Left hindlimb (tissue), 1 donor: ENCODE measurements around the gene GPATCH1.

Experiments used
- DNase-seq: peaks from one replicate; pipeline ENCODE4 v3.0.0-alpha.2; 2018

The GPATCH1 gene

DNA sequence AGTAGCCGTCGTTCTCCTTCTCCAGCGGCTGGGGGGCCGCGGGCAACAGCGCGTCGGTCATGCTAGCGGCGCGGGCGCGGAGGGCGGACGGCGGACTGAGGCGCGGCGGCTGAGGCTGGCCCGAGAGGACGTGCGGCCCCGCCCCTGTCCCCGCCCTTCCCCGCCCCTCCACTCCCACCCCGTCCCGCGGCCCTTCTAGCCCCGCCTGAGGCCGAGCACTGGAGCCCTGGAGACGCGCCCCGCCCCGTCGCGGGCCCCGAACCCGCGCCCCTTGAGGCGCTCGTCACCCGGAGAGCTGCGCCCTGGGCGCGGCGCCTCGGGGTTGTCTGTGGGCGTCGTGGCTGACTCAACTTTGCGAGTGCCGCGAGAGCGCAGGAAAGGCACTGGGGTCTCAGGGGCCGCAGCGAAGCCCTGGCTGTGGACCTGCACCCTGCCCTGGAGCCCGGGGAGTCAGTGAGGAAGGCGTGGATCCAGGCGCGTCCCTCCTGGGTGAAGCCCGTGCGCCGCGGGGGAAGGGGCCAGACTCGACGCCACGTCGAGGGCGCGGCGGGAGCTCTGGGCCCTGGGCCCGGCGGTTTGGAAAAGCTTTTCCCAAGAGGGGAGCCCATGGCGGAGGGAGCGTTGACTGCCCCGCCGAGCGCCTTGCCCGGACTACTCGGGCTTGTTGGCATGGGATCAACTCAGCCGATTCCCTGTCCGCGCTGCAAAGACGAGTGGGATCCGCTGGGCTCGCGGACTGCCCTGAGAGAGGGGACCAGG is 16.0 kb upstream of the GPATCH1 start, which contains the start of gene RHPN2:
Gene RHPN2 (minus strand): TSS at position 97 of the 759 bp plus-strand sequence. CDS start 36 bp downstream, at position 61.
- DNase-seq, result peak; percentile 74

DNA sequence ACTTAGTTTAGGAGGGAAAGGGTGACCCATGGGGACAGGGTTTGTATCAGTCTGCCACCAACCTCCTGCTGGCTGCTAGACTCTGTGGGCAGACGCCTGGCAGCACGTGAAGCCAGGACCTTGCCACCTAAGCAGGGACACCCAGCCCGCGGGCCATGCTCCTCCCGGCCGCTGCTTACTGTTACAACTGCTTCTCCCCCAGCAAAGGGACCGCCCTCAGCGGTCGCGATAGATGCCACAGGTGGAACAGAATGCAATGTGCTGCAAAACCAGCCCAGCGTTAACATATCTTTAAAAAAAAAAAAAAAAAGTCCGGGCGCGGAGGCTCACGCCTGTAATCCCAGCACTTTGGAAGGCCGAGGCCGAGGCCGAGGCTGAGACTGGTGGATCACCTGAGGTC is 14.4 kb upstream of the GPATCH1 start:
- DNase-seq, result no peak

DNA sequence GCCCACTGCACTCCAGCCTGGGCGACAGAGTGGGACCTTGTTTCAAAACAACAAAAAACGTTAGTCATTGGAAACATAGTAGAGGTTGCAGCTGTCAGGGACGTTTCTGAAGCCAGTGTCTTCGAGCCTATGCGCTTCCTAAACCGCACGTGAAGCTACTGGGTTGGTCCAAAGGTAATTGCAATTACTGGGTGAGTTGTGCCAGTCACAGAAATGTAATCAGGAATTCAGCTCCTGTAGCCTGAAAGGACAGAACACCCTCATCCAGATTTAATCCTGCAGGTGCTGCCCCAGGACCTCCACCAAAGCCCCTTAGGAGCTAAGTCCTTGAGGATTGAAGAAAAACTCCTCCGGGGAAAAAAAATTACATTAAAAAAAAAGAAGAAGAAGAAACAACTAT is 13.9 kb upstream of the GPATCH1 start:
- no peak for DNase-seq

DNA sequence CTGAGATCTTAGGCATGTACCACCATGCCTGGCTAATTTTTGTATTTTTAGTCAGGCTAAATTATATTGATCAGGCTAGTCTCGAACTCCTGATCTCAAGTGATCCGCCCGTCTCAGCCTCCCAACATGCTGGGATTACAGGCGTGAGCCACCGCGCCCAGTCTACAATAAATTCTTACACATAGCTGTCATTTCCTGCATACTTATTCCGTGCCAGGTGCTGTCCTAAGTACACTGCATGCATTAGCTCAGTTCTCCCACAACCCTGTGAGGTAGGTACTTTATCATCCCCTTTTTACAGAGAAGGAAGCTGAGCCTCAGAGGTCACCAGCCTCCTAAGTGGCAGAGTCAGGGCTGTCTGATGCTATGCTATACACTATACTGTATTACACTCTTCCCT is 9.1 kb upstream of the GPATCH1 start:
- DNase-seq, result no peak

DNA sequence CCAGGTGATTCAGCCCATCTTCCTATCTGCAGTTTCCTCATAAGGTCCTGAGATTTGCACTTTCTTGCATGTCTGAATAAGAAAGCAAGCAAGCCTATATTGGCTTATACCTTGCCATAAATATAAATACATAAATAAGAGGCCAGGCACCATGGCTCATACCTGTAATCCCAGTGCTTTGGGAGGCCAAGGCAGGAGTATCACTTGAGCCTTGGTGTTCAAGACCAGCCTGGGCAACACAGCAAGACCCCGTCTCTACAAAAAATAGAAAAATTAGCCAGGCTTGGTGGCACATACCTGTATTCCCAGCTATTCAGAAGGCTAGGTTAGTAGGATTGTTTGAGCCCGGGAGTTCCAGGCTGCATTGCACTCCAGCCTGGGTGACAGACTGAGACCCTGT is 5.5 kb upstream of the GPATCH1 start:
- no peak for DNase-seq

DNA sequence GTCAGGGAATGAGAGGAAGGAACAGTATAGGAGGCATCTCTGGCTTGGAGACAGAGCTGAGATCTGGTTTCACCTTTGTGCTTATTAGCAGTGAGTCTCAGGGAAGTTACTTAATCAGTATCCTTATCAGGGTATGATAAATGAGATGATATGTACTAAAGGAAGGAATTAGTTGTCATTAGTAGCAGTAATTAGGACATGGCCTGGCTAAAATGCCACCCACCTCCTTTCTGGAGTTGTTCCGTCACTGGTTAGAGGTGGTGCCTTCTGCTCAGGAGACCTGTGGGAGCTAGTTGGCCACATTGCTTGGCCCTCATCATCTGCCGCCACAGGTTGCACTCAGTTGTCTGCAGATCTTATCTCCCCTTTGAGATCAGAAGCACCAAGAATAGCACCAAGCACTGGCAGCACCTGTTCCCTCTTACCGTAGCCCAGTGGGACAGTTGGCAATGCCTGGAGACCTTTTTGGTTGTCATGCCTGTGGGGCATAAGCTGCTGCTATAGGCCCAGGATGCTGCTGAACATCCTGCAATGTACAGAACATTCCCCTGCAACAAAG is 4.7 kb downstream of the GPATCH1 start:
- no peak for DNase-seq

DNA sequence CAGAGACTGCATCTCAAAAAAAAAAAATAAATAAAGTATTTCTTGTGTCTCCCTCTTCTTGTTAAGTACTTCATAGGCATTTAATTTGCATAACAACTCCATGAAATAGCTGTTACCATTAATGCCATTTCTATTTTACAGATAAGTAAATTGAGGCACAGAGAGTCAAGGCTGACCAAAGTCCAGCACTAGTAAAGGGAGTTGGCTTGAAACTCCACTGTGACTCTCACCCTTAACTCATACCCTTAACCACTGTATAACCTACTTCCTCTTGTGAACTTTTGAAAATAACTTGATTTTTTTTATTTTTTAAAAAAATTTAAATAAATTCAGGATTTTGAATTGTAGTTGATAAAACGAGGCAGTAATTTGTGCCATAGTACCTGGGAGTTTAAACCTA is 6.0 kb downstream of the GPATCH1 start:
- DNase-seq, result no peak

DNA sequence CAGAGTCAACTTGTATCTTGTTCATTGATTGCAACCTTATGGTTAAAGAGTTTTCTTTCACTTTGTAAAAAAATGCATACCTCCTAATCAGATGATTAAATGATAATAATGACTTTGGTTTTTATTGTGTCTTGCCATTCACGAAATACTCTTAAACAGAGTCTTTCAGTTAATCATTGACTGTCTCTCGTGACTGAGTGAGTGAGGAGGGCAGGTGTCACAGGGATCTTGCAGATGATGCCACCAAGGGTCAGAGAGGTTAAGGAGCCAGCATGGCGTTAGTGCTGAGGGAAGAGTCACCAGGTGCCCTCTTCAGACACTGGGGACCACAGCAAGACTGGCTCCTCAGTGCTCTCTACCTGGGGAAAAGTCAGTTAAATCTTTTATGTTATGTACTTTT is 8.0 kb downstream of the GPATCH1 start:
- DNase-seq, result no peak

DNA sequence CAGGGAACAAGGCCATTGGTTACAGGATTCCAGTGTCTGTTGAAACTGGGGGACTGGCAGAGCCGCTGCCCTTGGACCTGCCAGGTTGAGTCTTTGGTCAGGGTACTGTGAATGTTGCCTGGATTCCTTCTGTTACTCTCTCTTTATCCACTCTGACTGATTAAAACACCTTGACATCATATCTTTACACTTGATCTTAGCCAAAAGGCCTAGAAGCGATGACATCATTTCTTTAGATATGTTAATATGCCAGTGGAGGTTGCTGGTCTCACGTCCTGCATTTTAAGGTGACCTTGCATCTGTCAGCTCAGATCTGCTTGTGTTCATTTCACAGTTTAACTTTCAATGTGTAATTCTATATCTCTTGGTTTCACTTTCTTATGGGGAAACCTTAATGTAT is 9.2 kb downstream of the GPATCH1 start:
- no peak for DNase-seq

DNA sequence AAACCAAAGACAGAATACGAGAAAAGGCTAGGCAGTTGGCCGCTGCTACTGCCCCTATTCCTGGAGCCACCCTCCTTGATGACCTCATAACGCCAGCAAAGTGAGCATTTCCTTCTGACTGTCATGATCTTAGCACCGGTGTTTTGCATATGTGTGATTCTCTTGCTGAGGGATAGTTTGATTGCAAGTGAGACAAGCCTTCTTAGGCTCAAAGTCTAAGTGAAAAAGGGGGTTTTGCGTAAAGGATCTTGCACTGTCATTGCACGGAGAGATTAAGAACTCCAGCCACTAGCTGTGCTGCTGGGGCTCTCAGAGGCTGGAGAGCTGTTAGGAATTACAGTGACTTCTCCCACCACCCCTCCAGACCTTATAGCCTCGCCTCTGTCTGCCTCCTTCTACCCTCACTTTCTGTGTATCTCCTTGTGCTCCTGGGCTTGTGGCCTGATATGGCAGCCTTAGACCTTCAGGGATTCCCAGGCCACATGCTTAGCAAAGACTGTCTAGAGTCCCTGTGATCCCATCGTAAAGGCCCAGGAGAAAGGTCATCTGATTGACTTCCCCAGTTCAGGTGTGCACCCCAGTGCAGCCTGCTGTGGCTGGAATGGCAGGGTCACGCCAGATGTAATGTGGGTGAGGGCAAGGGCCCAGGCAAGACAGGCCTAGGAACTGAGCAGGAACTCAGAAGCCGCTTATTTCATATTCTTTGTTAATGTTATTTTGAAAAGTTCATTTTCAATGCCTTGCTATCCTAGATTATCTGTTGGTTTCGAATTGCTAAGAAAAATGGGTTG is 12.6 kb downstream of the GPATCH1 start:
- no peak for DNase-seq

DNA sequence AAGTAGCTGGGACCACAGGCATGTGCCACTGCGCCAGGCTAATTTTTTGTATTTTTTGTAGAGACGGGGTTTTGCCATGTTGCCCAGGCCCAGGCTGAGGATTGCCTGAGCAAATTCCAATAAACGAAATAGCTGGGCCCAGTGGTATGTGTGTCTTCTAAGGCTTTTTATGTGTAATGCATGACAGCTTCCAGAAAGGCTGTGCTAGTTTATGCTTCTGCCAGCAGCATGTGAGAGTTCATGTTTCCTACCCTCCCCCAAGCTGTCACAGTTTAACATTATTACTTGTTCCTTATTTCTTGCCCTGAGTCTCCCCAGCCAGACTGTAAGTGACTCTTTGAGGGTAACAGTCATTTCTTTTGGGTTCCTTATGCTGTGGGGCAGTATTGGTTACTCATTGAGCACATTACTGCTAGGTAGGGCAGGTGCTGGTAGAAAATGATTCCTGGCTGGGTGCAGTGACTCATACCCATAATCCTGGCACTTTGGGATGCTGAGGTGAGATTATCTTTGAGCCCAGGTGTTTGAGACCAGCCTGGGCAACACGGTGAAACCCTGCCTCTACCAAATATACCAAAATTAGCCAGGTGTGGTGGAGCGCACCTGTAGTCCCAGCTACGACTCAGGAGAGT is 13.6 kb downstream of the GPATCH1 start:
- no peak for DNase-seq

DNA sequence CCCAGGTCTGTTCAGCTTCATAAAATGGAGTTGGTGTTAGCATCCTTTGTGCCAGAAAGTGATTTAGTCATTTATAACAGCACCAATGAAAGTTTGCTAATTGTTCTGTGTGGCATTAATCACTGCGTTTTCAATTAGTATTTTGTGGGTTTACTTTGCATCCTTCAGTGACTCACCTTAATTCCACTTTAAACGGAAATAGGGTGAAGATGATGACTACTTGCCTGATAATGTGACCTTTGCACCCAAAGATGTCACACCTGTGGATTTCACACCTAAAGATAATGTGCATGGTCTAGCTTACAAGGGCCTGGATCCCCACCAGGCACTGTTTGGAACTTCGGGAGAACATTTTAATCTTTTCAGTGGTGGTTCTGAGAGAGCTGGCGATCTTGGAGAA is 15.0 kb downstream of the GPATCH1 start:
- DNase-seq, result no peak

DNA sequence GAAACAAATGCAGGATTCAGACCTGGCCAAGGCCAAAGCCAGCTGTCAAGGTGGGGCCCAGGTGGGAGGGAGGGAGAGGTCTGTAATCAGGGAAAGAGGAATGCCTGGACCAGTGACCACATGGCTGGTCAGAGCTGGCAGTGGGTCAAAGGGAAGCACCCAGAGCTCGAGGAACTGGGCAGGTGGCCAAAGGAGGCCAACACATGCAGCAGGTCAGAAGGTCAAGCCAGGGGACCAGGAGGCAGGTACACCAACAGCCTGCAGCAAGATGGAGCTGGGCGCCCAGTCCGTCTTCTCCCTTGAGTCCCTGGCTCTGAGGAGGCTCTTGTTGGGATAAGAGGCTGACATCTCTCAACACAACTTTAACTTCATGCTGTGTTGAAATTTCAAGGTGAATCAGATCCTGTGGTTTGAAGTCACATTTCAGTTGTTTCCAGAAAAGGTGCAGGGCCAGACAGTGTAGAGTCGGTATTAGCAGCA is 17.1 kb downstream of the GPATCH1 start:
- no peak for DNase-seq

DNA sequence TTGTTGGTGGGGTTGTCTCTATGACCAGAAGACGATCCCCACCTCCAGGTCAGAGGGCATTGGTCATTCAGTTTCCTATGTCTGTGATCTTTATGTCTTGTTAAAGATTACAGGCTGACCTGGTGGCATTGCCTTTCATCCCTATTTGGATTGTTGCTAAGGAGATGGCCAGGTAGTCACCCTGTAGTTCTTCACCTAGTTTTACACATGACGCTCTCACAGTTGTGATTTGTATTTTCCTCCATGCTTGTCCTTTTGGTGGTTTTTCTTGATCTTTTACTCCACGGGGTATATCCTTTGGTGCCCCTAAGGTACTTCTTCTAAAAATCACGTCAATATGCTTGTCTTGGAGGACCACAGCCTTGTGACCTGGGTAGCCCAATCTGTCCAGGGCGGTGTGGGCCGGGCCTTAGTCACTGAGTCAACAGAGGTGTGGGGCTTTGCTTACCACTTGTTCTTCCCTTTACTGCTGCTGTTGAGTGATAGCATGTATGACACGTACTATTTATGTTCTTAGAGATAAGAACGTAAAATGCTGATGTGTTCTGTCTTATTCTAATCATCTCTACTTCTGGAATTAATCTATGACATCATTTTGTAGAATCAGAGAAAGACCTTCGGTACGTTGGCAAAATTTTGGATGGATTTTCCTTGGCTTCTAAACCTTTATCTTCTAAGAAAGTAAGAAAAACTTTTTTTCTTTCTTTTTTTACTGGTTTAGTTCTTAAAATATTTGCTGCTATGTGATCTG is 20.1 kb downstream of the GPATCH1 start:
- no peak for DNase-seq

DNA sequence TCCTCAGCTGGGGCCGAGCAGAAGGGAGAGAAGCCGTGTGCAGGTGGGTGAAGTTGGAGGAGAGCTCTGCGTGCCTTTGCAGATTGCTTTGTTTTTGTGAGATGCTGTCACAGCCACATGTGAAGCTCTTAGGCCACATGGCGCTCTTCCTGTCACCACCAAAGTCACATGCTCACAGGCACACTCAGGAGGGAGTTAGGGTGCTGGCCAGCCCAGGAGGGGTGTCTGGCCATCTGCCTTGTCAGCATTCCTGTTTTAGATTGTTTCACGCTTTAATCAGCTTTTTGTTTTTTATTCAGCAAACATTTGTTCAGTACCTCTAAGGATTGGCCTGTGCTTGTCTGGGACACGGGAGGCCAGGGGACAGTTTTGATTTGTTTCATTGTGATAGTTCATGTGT is 21.9 kb downstream of the GPATCH1 start:
- no peak for DNase-seq

DNA sequence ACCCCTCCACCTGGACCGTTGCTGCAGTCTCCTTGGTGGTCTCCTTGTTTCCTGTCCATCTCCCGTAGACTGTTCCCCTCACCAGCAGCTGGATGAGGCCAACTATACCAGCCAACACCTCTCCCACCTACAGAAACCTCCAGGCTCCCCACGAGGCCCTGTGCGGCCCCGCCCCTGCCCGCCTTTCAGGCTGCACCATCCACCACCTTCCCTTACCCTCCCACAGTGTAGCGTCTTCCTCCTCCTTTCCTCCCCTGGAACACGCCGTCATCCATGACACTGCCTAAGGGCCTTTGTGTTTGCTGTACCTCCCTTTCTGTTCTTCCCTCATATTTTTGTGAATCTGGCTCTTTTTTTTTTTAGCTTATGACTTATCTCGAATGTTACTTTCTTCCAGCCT is 27.2 kb downstream of the GPATCH1 start:
- DNase-seq, result no peak

DNA sequence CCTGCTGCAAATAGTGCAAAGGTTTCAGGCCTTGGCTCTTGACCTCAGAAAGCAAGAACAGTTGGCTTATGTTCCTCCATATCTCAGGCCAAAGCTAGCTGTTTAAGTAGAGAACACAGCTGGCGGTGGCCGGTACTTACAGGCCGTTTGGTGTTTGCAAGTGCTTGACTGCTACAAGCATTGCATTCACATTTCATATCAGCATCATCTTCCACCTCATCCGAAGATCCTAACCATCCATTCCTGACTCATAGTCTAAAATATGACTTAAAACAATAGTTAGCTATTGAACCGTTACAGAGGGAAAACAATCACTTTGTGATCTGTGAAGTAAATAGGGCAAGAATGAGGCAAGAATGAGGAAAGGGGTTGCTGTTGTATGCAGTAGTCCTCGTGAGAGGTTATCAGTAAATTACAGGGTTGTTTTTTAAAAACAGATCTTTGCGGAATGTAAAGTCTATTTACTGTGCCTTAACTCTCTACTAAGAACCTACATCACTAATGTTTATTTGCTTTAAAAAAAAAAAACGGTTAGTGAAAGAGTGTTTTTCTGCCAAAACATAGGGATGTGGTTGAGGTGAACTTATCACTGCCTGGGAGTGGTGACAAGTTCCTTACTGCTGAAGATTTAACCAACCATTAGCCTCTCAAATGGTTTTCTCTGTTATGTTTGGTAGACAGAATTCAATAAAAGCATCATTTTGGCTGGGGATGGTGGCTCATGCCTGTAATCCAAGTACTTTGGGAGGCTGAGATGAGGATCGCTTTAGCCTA is 29.3 kb downstream of the GPATCH1 start:
- DNase-seq, result no peak

DNA sequence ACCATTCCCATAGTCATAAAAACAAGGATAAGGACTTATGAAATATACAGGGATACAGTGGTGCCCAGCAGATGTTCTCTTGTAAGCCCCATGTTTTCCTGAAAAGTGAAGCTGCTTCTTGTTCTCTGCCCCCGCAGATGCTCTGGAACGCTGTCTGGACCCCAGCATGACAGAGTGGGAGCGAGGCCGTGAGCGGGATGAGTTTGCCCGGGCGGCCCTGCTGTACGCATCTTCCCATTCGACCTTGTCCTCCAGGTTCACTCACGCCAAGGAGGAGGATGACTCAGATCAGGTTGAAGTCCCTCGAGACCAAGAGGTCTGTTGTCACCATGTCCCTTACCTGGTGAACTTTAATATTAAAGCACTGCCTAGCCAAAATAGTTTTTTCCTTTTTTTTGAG is 30.6 kb downstream of the GPATCH1 start:
- no peak for DNase-seq

DNA sequence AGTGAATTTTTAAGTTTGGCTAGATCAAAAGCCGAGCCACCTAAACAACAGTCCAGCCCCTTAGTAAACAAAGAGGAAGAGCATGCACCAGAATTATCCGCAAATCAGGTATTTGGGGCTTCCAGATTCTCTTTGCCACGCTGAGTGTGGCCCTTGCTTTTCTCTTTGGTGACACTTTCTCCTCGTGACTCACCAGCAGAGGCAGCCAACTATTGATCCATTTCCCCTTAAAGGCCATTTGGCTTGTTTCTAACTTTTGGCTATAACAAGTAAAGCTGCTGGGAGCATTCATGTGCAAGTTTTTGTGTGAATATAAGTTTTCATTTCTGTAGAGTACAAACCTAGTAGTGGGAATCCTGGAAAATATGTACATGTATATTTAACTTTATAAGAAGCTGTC is 33.3 kb downstream of the GPATCH1 start:
- DNase-seq, result no peak

DNA sequence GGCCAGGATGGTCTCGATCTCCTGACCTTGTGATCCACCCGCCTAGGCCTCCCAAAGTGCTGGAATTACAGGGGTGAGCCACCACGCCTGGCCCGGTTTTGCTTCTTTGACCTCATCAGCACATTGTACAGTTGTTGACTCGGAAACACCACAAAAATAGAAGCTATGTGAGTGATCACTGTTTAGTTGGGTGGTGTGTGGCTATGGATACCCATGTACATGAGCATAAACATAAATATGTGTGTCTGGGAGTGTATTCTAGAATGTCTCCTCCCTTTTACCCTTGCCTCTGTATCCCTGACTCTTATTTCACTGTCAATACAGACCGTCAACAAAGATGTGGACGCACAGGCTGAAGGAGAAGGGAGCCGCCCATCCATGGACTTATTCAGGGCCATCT is 36.5 kb downstream of the GPATCH1 start:
- DNase-seq, result no peak

DNA sequence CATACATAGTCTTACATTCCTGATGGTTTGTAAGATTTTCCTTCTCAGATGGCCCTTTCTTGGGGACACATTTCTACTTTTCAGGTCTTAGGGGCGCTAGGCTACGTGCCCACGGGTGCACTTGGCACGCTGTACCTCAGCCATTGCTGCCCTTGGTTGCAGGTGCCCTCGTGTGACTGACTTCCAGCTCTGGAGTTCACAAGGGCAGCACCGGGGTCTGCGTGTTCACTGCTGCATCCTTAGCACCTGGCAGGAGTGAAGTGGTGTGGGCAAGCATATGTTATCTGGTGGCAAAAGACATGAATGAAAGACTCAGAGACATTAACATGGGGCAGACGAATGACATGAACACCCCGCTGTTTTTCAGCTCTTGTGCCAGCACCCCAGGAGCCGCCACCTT is 37.7 kb downstream of the GPATCH1 start:
- DNase-seq, result no peak
